DND-41 (cell line): Measurements from ENCODE around the gene REC114.

Source experiments
- CTCF ChIP-seq: IDR thresholded peaks from 2 replicates; pipeline ENCODE4 v1.5.1; 2012; ENCODE audit warnings: borderline replicate concordance, low read length, moderate library complexity, mild to moderate bottlenecking; ENCODE audit not compliant: poor library complexity, severe bottlenecking; ENCODE audit errors: extremely low read depth
- EZH2 ChIP-seq: IDR thresholded peaks from 3 replicates; pipeline ENCODE4 v1.6.1; 2012; ENCODE audit warnings: borderline replicate concordance, low read depth, mild to moderate bottlenecking, moderate library complexity, low read length, inconsistent platforms; ENCODE audit not compliant: severe bottlenecking

GRCh38 chr15:73578026-73578425, 135.1 kb downstream of the REC114 start:
- TF ChIP-seq CTCF (no peak), EZH2 (no peak)
